Neuronal stem cell (in vitro differentiated cells): ENCODE measurements around the gene UPF1.

Experiments used
- DNase-seq: peaks from one replicate; pipeline ENCODE4 v3.0.0-alpha.2; 2013; ENCODE audit warnings: low spot score
- H2AFZ ChIP-seq: one replicate; pipeline ENCODE4 v1.6.1; 2013; ENCODE audit warnings: mild to moderate bottlenecking, low read length, inconsistent platforms
- H2AK5ac ChIP-seq: 2 replicates; pipeline ENCODE4 v1.6.1; 2013; ENCODE audit warnings: low read depth, mild to moderate bottlenecking, inconsistent platforms, low read length, moderate library complexity, mixed read lengths
- H2BK120ac ChIP-seq: 2 replicates; pipeline ENCODE4 v1.6.1; 2013; ENCODE audit warnings: low read depth, mild to moderate bottlenecking, inconsistent platforms, low read length, moderate library complexity, mixed read lengths
- H2BK12ac ChIP-seq: one replicate; pipeline ENCODE4 v1.6.1; 2013; ENCODE audit warnings: low read length, inconsistent platforms
- H2BK15ac ChIP-seq: 2 replicates; pipeline ENCODE4 v1.6.1; 2013; ENCODE audit warnings: mild to moderate bottlenecking, low read length, inconsistent platforms, mixed read lengths
- H2BK5ac ChIP-seq: one replicate; pipeline ENCODE4 v1.6.1; 2013; ENCODE audit warnings: inconsistent platforms, mild to moderate bottlenecking, low read length, moderate library complexity
- H3K14ac ChIP-seq: one replicate; pipeline ENCODE4 v1.6.1; 2013; ENCODE audit warnings: low read length, inconsistent platforms
- H3K18ac ChIP-seq: 2 replicates; pipeline ENCODE4 v1.6.1; 2013; ENCODE audit warnings: low read length, inconsistent platforms
- H3K23ac ChIP-seq: 2 replicates; pipeline ENCODE4 v1.6.1; 2013; ENCODE audit warnings: low read depth, mild to moderate bottlenecking, mixed read lengths, low read length, inconsistent platforms; ENCODE audit not compliant: poor library complexity
- H3K27ac ChIP-seq: replicated peaks from 3 replicates; pipeline ENCODE4 v1.5.1; 2013; ENCODE audit warnings: low read length, inconsistent platforms
- H3K27me3 ChIP-seq, 3 experiments: 2 replicates each; pipeline ENCODE4 v1.6.1; 2013; ENCODE audit warnings: low read length in 3 of 3, mild to moderate bottlenecking in 2 of 3, inconsistent platforms in 1 of 3, low read depth in 1 of 3, mixed read lengths in 1 of 3, moderate library complexity in 1 of 3; ENCODE audit not compliant: control insufficient read depth in 3 of 3, insufficient read depth in 3 of 3
- H3K36me3 ChIP-seq, 2 donors: replicated peaks in 1 of 2; 2 replicates each; pipeline ENCODE4 v1.6.1; 2013; ENCODE audit warnings: low read length in 2 of 2; ENCODE audit not compliant: control insufficient read depth in 2 of 2, insufficient read depth in 2 of 2
- H3K4ac ChIP-seq: 2 replicates; pipeline ENCODE4 v1.6.1; 2013; ENCODE audit warnings: inconsistent platforms, mild to moderate bottlenecking, low read length, moderate library complexity
- H3K4me1 ChIP-seq, 2 donors: 1 replicate in 1 of 2; 2 replicates in 1 of 2; pipeline ENCODE4 v1.6.1; 2013; ENCODE audit warnings: low read length in 2 of 2, low read depth in 1 of 2; ENCODE audit not compliant: control insufficient read depth in 2 of 2, insufficient read depth in 1 of 2
- H3K4me2 ChIP-seq: one replicate; pipeline ENCODE4 v1.6.1; 2013; ENCODE audit warnings: mild to moderate bottlenecking, low read length, inconsistent platforms; ENCODE audit not compliant: insufficient read depth, poor library complexity, severe bottlenecking
- H3K4me3 ChIP-seq, 2 donors: 2 replicates each; pipeline ENCODE4 v1.5.1; 2013; ENCODE audit warnings: low read length in 2 of 2, mild to moderate bottlenecking in 2 of 2, inconsistent platforms in 1 of 2, moderate library complexity in 1 of 2
- H3K79me1 ChIP-seq: one replicate; pipeline ENCODE4 v1.6.1; 2013; ENCODE audit warnings: low read depth, mild to moderate bottlenecking, inconsistent platforms, low read length, moderate library complexity
- H3K9ac ChIP-seq: one replicate; pipeline ENCODE4 v1.6.1; 2013; ENCODE audit warnings: mild to moderate bottlenecking, low read depth, low read length, inconsistent platforms; ENCODE audit not compliant: poor library complexity
- H3K9me3 ChIP-seq, 2 donors: replicated peaks in 1 of 2; 2 replicates each; pipeline versions ENCODE3 to v1.6.1; 2013; ENCODE audit warnings: low read length in 2 of 2, mild to moderate bottlenecking in 2 of 2, inconsistent platforms in 1 of 2, low read depth in 1 of 2, mixed read lengths in 1 of 2, moderate library complexity in 1 of 2; ENCODE audit not compliant: control insufficient read depth in 2 of 2, insufficient read depth in 1 of 2
- H4K8ac ChIP-seq: one replicate; pipeline ENCODE4 v1.6.1; 2013; ENCODE audit warnings: low read depth, mild to moderate bottlenecking, inconsistent platforms, low read length, moderate library complexity
- H4K91ac ChIP-seq: one replicate; pipeline ENCODE4 v1.6.1; 2013; ENCODE audit warnings: low read length, low read depth, mild to moderate bottlenecking, inconsistent platforms; ENCODE audit not compliant: poor library complexity
- WGBS, 2 donors: extraction: QIAGEN DNeasy Blood & Tissue Kit; methylation state at CpG; one replicate each; pipeline ENCODE4 v1.1.7; 2013; ENCODE audit warnings: missing lambda C conversion rate in 2 of 2, mixed read lengths in 1 of 2; ENCODE audit not compliant: insufficient read length in 2 of 2, insufficient replicate concordance in 1 of 2; ENCODE audit errors: extremely low coverage in 2 of 2; 5-methylcytosine and 5-hydroxymethylcytosine counted together

The UPF1 gene

GRCh38 chr19:18840288-18841267, 8.8 kb downstream of the UPF1 start:
- Histone ChIP-seq H3K4ac (no peak overlapping the region), H2BK5ac (no peak overlapping the region), H3K4me2 (no peak overlapping the region), H3K36me3 (peaks cover 8 to 30% of the 10 kb centered on the region in 2 donors), H2BK15ac (no peak overlapping the region), H3K14ac (peak overlapping the region; percentile 22), H2BK120ac (no peak overlapping the region), H4K91ac (no peak overlapping the region), H4K8ac (no peak overlapping the region), H3K4me3 (no peak overlapping the region), H3K27ac (no peak overlapping the region), H3K4me1 (peaks cover 11 to 19% of the 10 kb centered on the region in 2 donors), H2BK12ac (no peak overlapping the region), H2AK5ac (no peak overlapping the region), H3K23ac (no peak overlapping the region), H3K9ac (peak overlapping the region; percentile 72), H3K9me3 (no peaks in the 10 kb centered on the region), H3K18ac (peak overlapping the region; percentile 62), H3K79me1 (peaks cover 31% of the 10 kb centered on the region), H2AFZ (no peak overlapping the region), H3K27me3 (no peaks in the 10 kb centered on the region)
- WGBS, 2 donors = no CpG with 5 or more reads among the region's 26 CpGs
- DNase-seq = no peak

DNA sequence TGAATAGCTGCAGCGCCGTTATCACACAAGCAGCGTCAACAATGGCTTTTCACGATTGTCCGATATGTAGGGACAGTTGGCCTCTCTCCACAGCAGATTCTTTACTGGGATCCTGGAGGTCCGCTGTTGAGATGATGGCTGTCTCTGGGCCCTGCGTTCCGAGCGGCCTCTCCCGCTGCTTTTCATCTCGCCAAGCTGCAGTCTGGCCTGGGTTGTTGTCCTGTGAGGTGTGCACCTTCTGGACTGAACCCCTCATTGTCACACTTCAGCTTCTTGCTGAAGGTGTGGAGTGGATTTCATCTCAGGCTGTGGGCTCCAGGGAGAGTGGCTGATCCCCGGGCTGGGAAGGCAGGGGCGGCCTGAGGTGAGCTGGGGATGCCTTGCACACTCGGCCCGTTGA, 9.6 kb downstream of the UPF1 start:
- Histone ChIP-seq H4K91ac (no peak overlapping the region), H2BK15ac (no peak overlapping the region), H3K4me1 (peaks cover 11 to 19% of the 10 kb centered on the region in 2 donors), H2BK120ac (no peak overlapping the region), H2AFZ (no peak overlapping the region), H2BK5ac (no peak overlapping the region), H3K23ac (peak overlapping the region; percentile 53), H3K9ac (no peak overlapping the region), H3K36me3 (peaks cover 13 to 25% of the 10 kb centered on the region in 2 donors), H3K18ac (peak overlapping the region; percentile 11), H2BK12ac (no peak overlapping the region), H4K8ac (no peak overlapping the region), H3K4ac (no peak overlapping the region), H3K79me1 (peaks cover 28% of the 10 kb centered on the region), H3K27me3 (no peaks in the 10 kb centered on the region), H3K14ac (peak overlapping the region; percentile 25), H3K4me3 (no peak overlapping the region), H3K9me3 (no peaks in the 10 kb centered on the region), H2AK5ac (peak overlapping the region; percentile 18), H3K27ac (no peak overlapping the region), H3K4me2 (no peak overlapping the region)
- WGBS, 2 donors = no CpG with 5 or more reads among the region's 15 CpGs
- DNase-seq = no peak

GRCh38 chr19:18842166-18842565, 10.4 kb downstream of the UPF1 start:
- no peak overlapping the region for H3K4ac ChIP-seq
- no peak overlapping the region for H3K4me3 ChIP-seq
- no peak overlapping the region for H2AFZ ChIP-seq
- no peak overlapping the region for H3K23ac ChIP-seq
- H3K27me3 ChIP-seq = no peaks in the 10 kb centered on the region
- H4K91ac ChIP-seq = no peak overlapping the region
- no CpG with 5 or more reads among the region's 7 CpGs for WGBS, 2 donors
- H2BK12ac ChIP-seq = no peak overlapping the region
- H2AK5ac ChIP-seq = no peak overlapping the region
- H2BK5ac ChIP-seq = no peak overlapping the region
- no peak overlapping the region for H3K14ac ChIP-seq
- H3K18ac ChIP-seq = no peak overlapping the region
- H3K36me3 ChIP-seq = peaks cover 13 to 20% of the 10 kb centered on the region in 2 donors
- H3K79me1 ChIP-seq = peaks cover 28% of the 10 kb centered on the region
- H3K4me1 ChIP-seq = peaks cover 11 to 19% of the 10 kb centered on the region in 2 donors
- no peak overlapping the region for H2BK15ac ChIP-seq
- no peaks in the 10 kb centered on the region for H3K9me3 ChIP-seq
- H4K8ac ChIP-seq = no peak overlapping the region
- no peak overlapping the region for H3K9ac ChIP-seq
- no peak overlapping the region for H3K27ac ChIP-seq
- no peak overlapping the region for H3K4me2 ChIP-seq
- no peak overlapping the region for H2BK120ac ChIP-seq
- no peak for DNase-seq

- Histone ChIP-seq H2BK120ac (no peak overlapping the region), H3K14ac (no peak overlapping the region), H2AFZ (no peak overlapping the region), H2BK5ac (no peak overlapping the region), H3K9ac (no peak overlapping the region), H4K8ac (no peak overlapping the region), H3K4me3 (no peak overlapping the region), H3K23ac (no peak overlapping the region), H3K4me1 (peaks cover 11 to 19% of the 10 kb centered on the region in 2 donors), H2BK12ac (no peak overlapping the region), H3K27ac (no peak overlapping the region), H2AK5ac (no peak overlapping the region), H3K18ac (no peak overlapping the region), H3K4ac (no peak overlapping the region), H3K27me3 (no peaks in the 10 kb centered on the region), H4K91ac (no peak overlapping the region), H3K9me3 (no peaks in the 10 kb centered on the region), H3K4me2 (no peak overlapping the region), H3K79me1 (peaks cover 25% of the 10 kb centered on the region), H3K36me3 (peaks cover 14 to 22% of the 10 kb centered on the region in 2 donors), H2BK15ac (no peak overlapping the region)
- no CpG with 5 or more reads among the region's 7 CpGs for WGBS, 2 donors
- no peak for DNase-seq
Observed at GRCh38 chr19:18843960-18844359, 12.2 kb downstream of the UPF1 start.
